H4 (cell line): ENCODE results near the gene SCUBE1. TPM values are rescaled to one million over a fixed set of nuclear protein-coding genes. Genes with fewer than 3 reads are reported as not detected.

Experiments
- DNase-seq: peaks from one replicate; pipeline ENCODE4 v3.0.0-alpha.2; 2015; ENCODE audit warnings: low spot score
- total RNA-seq: library from RNA; depleted of rRNA; stranded (reverse); fragments of >200 nt; shearing (Covaris generic); gene quantifications from 2 replicates; pipeline ENCODE4 v1.2.3, GENCODE V29; 2014

The SCUBE1 gene
- total RNA-seq, 1 experiment from 2014 or later, result 0.04 TPM

DNA sequence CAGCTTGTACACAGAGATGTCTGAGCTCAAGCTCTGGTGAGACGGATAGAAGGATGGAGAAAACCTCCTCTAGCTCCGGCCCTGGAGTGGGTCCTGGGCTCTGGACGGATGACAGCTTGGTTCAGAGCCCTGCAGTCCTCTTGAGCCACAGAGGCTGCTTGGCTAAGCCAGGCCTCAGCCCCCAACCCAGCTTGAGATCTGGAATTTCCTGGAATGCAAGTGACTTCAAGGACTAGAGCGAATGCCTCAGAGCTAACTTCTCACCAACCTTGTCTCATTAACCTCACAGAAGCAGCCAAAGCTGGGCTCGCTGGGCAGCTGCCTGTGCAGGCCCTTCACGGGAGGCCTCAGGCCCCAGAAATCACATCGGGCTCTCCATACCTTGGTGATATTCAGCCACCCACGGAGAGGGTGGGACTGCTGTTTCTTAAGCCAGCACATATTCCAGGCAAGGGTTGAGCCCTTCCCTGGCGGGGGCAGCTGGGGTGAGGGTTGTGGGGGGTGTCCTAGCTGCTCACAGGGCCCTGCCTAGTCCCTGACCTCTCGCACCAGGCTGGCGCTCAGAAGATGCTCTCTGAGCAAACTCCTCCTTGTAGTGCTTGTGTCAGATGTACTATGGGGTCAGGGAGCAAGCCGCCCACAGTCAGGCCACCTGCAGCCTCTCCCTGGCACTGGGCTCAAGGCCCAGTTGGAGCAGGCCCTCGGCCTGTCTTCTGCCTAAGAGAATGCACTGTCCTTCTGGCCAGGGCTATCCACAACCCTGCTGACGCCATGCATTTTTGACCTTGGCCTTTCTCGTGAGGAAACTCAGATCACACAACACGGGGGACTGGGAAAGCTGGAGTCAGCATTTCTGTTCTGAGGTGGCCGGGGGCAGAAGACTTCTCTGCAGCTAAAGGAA lies 82.6 kb downstream of the SCUBE1 start:
- DNase-seq, result no peak

DNA sequence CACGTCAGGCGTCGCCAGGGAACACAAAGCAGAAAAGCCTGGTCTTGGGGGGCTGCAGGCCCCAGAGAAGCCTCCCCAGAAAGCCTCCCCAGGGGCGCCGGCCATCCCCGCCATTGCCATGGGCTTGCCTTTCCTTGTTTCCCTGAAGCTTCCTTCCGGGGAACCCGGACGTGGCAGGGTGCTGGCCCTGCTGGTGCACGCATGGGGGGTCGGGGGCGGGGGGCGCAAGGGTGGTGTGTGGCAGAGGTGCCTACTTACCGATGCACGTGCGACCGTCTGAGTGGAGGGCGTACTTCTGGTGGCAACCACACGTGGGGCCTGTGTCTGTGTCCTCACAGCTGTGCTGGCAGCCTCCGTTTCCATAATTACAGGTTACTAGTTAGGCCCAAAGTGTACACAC lies 85.2 kb downstream of the SCUBE1 start:
- no peak for DNase-seq

DNA sequence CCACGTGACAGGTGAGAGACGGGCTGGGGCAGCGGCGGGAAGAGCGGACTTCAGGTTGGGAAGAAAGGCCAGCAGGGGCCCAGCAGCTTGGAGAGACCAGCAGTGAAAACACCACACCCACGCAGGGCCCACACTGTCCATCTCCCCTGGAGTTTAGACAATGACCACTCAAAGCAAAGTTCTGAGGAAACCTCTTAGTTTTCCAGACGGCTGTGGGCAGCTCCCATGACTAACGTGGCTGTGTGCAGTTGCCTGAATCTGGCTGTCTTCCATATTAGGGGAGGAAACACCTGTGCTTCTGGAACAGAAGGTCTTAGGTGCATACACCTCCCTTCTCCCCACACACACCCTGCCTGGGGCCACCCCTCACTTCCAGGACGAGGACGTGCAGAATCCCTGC lies 85.6 kb downstream of the SCUBE1 start:
- no peak for DNase-seq

DNA sequence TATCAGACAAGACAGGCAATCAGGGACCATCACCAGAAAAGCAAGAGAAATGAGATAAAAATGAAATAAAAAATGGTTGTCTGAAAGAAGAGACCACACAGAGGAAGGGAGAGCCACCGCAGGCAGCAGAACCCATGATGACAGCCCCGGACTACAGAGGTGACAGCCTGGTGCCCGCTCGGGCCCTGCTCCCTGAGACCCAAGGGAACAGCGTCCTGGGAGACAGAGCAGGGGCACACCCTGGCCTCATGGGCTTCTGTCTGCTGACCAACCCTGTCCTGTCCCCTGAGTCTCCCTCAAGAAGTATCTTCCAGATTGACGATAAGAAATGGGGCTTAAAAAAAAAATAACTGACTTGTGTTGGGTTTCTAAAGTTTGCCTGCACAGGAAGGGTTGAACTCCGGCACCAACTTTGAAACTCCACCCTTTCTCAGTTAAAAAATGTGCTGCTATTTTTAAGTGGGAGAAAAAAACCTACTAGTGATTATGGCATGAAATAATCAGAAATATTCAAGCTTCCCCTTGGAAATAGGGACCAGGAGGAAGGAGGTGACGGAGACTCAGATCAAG lies 86.1 kb downstream of the SCUBE1 start:
- DNase-seq, result no peak

DNA sequence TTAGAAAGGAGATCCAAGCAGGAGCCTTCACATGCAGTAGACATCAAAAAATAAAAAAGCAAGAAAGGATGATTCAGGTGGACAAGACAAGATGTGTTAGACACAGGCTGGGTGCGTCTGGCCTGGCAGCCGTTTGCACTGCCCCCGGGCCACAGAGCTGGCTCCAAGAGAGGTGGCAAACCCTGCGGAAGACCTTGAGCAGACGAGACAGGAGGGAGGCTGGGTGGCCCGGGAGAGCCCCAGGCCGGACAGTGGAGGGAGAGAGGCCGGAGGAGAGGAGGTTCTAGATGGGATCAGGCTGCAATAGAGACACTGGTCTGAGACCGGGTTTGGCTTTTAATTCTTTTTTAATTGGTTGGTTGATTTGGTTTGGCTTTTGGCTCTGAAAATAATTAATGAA lies 86.6 kb downstream of the SCUBE1 start:
- DNase-seq, result no peak

DNA sequence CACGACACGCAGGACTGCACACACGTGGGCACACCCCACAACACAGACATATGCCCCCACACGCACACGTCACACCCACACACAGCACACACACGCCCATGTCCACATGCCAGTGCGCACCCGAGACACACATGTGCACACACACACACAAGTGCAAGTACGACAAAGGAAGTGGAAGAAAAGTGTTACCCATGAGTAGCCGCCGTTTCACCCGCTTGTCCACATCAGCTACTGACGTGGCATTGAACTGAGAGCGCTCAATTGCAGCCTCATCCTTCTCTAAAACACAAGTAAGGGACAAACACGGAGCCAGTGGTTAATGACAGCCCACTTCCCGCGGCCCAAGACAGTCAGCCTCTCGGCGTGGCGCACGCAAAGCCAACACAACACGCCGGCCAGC lies 87.9 kb downstream of the SCUBE1 start:
- no peak for DNase-seq

DNA sequence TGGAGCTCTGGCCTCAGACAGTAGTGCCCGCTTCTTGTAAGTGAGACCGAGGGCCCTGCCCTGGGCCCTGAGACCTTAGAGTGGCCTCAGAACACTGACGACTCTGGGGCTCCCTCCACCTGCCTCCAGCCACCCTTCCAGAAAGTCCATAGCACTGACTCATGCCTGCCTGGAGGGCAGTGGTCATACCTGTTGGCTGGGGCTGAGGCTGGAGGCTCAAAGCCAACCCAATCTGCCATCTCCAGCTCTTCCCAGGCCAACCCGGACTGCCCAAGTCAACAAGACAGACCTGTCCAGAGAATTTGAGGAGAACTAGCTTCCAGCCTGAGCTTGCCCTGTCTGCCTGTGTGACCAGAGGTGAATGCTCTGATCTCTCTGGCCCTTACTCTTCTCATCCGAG lies 89.3 kb downstream of the SCUBE1 start:
- DNase-seq, result no peak

DNA sequence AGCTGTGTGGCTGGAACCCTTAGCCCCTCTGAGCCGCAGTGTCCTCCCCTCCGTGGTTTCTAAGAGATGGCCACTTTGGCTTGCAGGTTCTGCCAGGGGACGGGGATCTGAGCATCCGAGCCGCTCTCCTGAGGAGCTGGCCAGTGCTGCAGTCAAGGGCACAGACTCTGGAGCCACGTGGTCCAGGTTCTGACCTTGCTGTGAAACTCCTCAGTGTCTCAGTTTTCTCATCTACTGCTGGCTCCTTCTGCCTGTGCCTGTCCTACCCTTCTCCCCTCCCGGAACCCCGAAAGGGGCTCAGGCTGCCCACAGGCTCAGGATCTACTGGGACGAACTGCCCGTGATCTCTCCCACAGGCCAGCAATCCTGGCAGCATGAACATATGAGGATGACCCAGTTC lies 90.9 kb downstream of the SCUBE1 start:
- DNase-seq, result no peak

DNA sequence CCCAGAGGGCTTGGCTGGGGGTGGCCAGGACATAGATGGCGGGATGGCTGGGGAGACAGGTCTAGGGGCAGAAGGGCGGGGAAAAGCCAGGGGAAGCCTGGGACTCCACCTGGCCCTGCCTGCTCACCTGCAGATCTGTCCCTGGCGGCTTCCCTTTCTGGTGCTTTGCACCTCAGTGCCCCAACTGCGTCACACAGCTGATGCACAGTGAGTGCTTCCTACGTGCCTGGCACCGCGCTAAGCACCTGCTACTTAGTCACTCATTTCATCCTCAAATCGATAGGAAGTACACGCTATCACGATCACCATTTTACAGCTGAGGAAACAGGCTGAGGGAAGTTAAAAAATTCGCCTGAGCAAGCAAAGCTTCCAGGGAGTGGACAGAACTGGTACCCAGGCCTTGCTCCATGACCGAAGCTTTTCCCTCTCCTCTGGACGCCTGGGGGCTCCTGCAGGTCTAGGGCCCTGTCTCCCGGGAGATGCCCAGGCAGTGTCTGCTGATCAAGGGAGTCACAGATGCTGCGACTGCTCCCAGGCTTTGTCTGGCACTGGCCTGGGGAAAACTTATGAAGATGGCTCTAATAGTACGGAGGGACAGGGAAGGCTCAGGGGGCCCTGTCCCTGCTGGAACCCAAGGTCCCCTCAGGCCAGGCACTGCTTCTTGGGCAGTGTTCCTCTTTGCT lies 93.2 kb downstream of the SCUBE1 start:
- no peak for DNase-seq

DNA sequence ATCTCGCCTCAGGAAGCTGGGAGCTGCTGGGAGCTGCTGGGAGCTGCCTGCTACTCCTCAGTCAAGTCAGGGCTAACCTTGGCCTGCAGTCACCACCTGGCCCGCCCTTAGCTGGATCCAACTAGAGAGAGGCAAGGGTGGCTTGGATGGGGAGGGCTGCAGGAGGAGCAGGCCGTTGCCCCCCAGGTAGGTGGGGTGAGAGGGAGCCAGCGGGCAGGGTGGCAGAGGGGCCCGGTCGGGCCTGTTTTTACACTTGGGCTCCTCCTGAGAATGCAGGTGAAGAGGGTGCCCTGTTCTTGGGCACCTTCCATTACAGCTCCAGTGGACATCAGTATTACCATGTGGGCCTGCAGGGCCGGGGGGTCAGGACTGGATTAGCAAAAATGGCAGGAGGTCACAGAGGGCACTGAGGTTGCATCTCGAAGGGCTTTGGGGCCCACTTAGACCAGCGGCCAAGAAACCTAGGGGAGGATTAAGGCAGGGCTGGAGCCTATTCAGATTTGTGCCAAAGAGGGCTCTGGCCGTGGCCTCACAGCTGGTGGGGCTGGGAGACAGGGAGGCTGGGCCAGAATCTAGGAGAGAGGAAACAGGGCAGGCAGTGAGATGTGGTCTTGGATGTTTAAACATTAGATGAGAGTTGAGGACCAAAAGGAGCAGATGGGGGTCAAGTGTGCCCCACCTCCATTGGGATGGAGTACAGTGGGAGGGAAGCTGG lies 95.5 kb downstream of the SCUBE1 start:
- no peak for DNase-seq

DNA sequence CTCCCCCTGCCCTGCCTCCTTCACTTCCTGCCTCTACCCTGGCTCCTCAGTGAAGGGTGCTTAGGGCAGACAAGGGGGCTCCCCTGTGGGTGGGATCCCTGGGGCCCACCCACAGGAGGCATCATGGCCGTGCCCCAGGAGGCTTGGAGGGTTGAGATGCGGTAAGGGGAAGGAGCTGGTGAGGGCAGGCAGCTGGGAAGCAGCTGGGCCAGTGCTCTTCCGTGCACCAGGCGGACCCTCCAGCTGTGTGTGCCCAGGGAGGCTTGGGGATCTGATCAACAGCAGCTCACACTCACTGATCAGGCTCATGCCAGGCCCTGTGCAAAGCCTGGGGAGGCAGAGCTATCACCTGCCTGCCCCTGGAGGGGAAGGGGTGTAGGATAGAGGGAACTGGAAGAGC lies 97.0 kb downstream of the SCUBE1 start:
- DNase-seq, result no peak

DNA sequence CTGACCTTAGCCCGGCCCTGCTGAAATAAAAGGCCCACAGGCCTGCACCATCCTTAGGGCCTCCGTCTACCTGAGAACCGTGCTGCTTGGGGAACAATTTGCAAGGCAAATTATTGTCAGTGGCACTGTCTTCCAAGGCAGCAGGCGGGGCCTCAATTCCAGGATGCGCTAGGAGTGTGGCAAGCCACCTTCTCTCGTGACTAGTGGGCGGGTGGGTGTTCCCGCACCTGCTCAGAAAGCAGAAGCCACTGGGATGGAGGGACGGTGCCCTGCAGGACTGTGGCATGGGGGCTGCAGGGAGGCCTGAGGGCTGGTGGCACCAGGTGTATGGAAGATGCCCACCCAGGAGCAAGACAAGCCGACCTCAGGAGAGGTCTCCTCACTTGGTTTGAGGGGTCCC lies 97.5 kb downstream of the SCUBE1 start:
- no peak for DNase-seq

DNA sequence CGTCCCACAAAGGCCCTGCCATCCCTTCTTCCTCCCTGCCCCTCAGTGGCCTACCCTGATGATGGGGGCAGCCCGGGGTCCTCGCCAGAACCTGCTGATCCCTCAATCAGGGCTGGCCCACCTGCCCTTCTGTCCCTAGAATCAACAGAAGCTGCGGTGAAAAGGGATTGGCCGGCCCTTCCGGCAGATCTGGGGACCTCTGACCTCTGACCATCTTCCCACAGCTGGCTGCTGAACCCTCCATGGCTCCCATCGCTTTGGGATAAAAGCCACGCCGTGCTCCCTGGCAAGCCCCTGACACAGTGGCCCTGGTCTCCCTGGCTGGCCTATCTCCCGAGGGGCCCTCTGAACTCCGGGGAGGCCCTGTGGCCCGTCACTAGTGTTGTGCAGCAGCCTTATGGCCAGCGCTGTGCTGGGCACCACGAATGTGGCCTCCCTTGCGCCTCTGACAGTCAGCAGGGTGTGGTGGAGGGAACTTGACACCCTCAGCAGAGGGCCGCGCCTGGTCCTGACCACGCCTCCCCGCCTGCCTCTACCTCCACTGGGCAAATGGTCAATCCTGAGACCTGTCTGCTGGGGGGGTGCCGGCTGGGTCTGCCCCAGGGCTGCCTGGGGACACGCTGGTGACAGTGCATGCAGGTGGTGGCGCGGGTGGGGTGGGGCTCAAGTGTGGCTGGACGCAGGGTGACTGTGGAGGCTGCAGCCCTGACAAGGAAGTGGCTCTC lies 98.2 kb downstream of the SCUBE1 start:
- DNase-seq, result no peak

DNA sequence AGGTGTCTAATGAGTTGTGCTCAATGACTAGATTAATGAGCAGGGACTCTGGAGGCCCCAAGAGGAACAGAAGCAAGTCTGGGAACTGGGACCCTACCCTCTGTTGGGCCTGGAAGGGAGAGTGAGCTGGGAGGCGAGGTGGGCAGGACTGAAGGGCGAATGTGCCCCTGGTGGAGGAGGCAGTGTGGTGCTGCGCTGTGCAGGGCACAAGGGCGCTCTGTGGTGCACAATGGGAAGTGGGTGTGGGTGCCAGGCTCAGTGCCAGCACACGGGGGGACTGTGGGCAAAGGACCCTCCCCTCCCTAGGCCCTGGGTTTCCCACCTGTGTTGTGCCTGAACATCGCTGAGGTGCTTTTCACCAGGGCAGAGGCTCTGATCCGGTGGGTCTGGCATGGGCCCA lies 98.8 kb downstream of the SCUBE1 start:
- DNase-seq, result no peak

DNA sequence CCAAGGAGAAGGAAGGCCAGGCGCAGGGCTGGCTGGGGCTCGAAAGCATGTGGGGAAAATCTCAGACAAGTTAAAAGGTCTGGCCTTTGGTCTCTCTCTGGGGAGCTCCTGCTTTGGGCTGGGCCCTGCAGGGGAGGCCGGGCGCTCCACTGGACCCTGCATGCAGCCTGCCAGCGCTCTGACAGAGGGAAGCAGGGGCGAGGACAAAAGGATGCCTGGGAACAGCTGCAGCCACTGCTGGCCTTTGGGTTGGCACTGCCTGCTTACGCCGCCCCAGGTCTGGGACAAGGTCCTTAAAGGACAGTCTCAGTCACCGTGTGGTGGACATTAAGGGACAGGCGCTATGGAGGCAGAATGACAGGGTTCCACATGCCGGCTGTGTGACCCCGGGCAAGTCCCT lies 99.8 kb downstream of the SCUBE1 start:
- no peak for DNase-seq

DNA sequence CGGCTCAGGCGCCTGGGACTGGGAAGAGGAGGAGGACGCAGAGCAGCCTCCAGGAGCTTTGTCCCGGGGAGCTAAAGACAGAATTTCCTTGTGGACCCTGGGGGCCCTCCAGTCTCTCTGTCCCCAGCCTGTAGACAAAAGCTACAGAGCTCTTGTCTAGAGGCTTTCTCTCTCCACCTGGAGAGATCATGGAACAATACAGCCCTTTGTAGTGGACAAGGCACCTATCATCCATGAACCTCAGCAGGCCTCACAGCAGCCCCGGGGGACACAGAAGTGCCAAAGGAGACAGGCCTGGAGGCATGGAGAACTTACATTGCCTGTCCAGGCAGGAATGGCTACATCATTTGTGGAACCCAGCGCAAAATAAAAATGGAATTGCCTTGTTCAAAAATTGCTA lies 100.5 kb downstream of the SCUBE1 start:
- no peak for DNase-seq

DNA sequence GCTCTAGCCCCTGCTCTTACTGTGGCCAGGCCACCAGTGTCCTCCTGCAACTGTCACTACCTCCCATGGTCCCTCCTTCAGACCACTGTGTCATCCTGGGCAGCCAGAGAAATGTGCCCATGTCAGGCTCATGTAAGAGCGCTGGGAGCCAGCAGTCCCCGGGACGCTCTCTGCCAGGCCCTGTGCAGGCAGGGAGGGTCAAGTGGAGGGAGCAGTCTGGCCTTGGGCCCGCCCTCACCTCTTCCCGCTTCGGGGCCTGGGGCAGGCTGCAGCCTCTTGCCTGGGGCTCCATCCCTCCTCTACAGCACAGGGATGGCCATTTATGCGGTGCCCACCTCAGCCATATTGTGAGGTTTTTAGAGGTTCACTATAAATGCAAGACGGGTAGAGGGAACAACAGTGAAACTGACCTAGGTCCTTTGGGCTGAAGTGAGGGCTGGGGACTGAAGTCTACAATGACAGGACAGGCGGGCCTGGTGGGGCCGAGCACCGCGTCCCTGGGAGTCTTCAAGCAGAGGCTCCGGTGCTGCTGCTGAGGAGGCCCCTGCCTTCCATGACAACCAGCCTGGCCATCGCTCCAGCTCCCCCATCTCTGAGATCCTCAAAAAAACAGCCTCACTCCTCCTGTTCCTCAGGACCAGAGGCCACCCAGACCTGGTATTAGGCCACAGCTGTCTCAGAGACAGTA lies 101.3 kb downstream of the SCUBE1 start:
- no peak for DNase-seq

DNA sequence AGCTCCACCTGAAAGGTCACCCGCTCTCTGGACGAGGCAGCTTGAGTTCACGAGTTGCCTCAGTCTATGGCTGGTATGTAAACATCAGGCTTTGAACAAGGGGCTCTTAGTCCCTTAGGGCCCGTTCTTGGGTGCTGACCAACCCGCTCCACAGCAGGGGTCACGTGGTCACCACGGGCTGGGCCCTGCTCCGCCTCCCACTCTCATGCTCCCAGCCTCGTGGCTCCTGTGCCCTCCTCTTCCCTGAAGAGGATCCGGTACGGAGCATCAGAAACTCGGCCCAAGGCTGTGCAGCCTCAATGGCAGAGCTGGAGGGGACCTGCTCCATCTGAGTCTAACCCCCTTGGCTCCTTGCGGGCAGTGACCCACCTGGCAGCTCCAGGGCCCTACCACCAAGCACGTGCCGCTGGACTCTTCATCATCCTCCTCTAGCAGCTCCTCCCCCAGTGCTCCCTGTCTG lies 102.0 kb downstream of the SCUBE1 start:
- no peak for DNase-seq

DNA sequence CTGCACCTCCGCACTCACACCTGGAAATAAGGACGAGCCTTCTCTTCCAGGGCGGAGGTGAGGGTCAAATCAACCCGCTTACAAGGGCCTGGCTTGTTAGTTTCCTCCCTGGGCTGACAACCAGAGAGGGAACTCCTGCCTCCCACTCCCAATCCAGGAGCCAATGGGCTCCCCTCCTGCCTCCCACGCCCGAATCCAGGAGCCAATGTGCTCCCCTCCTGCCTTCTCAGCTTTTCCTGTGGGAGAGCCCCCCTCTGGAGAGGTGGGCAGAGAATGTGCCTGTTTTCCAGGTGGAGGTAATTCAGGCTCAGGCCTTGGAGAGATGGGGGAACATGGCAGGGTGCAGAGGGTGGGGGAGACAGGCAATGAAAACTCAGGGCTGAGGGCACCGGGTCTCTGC lies 102.6 kb downstream of the SCUBE1 start:
- DNase-seq, result no peak

DNA sequence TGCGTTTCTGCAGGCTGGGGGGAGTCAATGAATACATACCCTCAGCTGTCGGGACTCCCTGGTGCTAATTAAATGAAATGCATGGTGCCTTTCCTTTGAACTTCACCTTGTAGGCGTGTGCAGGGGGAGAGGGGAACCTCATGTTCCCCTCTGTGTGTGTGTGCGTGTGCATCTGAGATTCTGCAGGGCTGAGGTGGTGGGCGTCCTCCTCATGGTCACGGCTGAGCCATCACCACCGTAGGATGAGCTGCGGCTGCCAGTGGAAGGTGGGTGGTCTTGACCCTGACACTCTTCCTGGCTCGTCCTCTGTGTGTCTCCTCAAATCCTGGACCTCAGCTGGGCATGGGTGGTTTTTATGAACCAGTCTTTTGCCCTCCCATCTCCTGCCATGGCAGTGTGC lies 103.2 kb downstream of the SCUBE1 start:
- no peak for DNase-seq

DNA sequence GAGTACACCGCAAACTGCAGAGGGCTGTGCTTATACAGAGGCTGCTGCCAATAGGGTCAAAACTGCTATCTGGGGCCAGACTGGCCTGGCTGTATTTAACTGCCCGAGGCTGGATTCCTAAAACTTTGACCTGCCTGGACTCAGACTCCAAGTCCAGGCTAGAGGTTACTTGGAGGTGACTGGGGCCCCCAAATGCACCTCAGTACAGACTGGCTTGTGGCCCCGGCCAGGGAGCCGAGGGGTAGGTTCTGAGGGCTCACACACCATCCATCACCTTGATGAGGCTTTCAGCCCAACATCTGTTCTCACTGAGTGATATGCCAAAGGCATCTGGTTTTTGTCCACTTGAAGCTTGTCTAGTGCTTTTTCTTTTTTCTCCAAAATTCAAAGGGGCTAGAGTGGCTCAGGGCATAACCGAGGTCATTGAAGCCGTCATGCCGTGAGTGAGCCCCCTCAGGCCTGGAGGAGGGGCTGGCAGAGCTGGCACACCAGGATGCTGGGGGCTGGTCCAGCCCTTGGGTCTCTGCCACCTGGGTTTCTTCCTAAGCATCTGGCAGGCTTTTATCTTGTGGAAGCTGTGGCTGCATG lies 103.9 kb downstream of the SCUBE1 start:
- no peak for DNase-seq
